ENCODE results near the gene RAB3IP. TPM values are rescaled to one million over a fixed set of nuclear protein-coding genes. Genes with fewer than 3 reads are reported as not detected.

The RAB3IP gene
- total and polyA plus RNA-seq, 10 of the 15 experiments (the other 5 are each of a cell fraction or from before 2014, with no cell fraction given) = 18.8 to 53.6 (median 28.7) TPM

DNA sequence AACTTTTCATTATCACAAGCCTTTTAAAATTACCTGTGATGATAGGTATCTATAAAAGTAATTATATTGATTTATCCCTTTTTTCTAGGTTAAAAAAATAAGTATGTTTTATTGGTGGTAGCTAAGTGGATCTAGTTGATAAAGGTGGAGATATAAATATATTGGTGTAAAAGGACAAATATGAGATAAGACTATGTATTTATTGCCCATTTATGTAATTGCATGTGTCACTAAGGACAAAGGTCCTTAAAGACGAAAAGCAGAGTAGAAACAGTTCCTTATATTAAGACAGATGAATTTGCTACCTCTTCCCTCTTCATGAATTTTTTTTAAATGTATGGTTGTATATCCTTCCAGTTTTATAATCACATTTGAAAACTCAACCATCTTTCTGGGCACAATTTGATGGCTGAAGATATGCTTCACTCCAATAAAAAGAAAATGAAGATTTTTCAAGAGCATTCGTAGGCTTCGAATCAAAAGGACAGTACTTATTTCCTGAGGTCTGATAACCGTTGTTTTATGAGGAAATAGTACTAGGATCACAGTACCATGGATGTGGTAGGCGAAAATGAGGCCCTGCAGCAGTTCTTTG lies 86.4 kb downstream of the RAB3IP start, which contains the start of gene MYRFL:
Gene MYRFL, plus strand, starts transcription at position 262 of the 595 bp plus-strand sequence. Its CDS starts 291 bp downstream, at position 553.
- ChIA-PET CTCF (no interaction called here), POLR2A (no interaction called here), RAD21 (ENCODE audit: unreplicated experiment) (no interaction called here), SMC1A (ENCODE audit: uncharacterized antibody, unreplicated experiment) (interaction anchor here (0.8 kb wide), 1 partner anchor 40 kb away, joined by 3 read pairs; no protein-coding TSS in a partner anchor)
- H3K9ac ChIP-seq (ENCODE audit: control insufficient read depth, insufficient read depth, low read length) = no peak within 1 kb of the TSS
- no peaks in the 10 kb centered on the region for H3K9me3 ChIP-seq (replicated peaks; ENCODE audit: control insufficient read depth, insufficient read depth, low read length)
- FAIRE-seq (no peak), DNase-seq (ENCODE audit: low read depth, low spot score) (no peak), ATAC-seq (no peak)
- no peaks in the 10 kb centered on the region for H3K79me2 ChIP-seq (ENCODE audit: control insufficient read depth, insufficient read depth, low read length)
- TF ChIP-seq, protein P1, sequence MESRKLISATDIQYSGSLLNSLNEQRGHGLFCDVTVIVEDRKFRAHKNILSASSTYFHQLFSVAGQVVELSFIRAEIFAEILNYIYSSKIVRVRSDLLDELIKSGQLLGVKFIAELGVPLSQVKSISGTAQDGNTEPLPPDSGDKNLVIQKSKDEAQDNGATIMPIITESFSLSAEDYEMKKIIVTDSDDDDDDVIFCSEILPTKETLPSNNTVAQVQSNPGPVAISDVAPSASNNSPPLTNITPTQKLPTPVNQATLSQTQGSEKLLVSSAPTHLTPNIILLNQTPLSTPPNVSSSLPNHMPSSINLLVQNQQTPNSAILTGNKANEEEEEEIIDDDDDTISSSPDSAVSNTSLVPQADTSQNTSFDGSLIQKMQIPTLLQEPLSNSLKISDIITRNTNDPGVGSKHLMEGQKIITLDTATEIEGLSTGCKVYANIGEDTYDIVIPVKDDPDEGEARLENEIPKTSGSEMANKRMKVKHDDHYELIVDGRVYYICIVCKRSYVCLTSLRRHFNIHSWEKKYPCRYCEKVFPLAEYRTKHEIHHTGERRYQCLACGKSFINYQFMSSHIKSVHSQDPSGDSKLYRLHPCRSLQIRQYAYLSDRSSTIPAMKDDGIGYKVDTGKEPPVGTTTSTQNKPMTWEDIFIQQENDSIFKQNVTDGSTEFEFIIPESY (IDR thresholded peaks at IDR 0.05) = no peak
- no peak for TF ChIP-seq SREBF1 (IDR thresholded peaks at IDR 0.05; ENCODE audit: low read length)
- intact Hi-C loops (cut with micrococcal nuclease; ENCODE audit: unreplicated experiment) = no loop called here
- H2AFZ ChIP-seq (ENCODE audit: control insufficient read depth, low read depth, low read length) = no peak within 1 kb of the TSS
- 55% methylated on average over 5 of the region's 5 CpGs for WGBS (ENCODE audit: insufficient coverage, insufficient replicate concordance, low lambda C conversion rate, missing lambda C conversion rate)
- no peak within 1 kb of the TSS for H3K27ac ChIP-seq (ENCODE audit: control insufficient read depth, insufficient read depth)
- H3K36me3 ChIP-seq (ENCODE audit: control insufficient read depth in 2 of 2, insufficient read depth in 2 of 2, low read length in 1 of 2) = no peaks in the 10 kb centered on the region
- H3K27me3 ChIP-seq (replicated peaks in 1 of 2; ENCODE audit: control insufficient read depth in 2 of 2, insufficient read depth in 2 of 2, low read length in 1 of 2) = no peaks in the 10 kb centered on the region
- no peak within 1 kb of the TSS for H3K4me3 ChIP-seq
- in situ Hi-C loops (cut with MboI) = no loop called here
- no peaks in the 10 kb centered on the region for H4K20me1 ChIP-seq (ENCODE audit: control insufficient read depth, insufficient read depth)
- BruUV-seq (replicated peaks) = no TSS peak
- no peak within 1 kb of the TSS for H3K4me2 ChIP-seq (ENCODE audit: control insufficient read depth, insufficient read depth)
- no peaks in the 10 kb centered on the region for H3K4me1 ChIP-seq (ENCODE audit: control insufficient read depth, insufficient read depth, low read length)

DNA sequence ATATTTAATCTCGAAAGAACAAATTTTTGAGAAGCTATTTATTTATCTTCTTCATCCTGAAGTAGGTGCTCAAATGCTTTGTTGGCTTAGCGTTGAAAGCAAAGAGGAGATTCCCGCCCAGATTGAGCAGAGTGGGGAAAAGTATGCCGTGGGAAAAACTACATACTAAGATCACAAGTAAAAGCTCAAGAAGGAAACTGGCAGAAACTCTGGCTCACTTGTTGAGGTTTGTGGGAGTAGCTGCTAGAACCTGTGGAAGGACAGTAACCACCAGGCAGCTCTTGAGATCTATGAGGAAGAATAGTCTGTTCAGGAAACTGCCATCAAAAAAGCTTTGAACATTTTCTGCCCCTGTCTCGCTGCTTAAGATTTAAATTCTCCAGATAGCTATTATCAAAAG lies 90.2 kb downstream of the RAB3IP start:
- Histone ChIP-seq H3K36me3 (ENCODE audit: control insufficient read depth in 2 of 2, insufficient read depth in 2 of 2, low read length in 1 of 2) (no peaks in the 10 kb centered on the region), H3K4me1 (ENCODE audit: control insufficient read depth, insufficient read depth, low read length) (no peaks in the 10 kb centered on the region), H3K27ac (ENCODE audit: control insufficient read depth, insufficient read depth) (no peak overlapping the region), H3K9ac (ENCODE audit: control insufficient read depth, insufficient read depth, low read length) (no peak overlapping the region), H3K9me3 (replicated peaks; ENCODE audit: control insufficient read depth, insufficient read depth, low read length) (no peaks in the 10 kb centered on the region), H3K79me2 (ENCODE audit: control insufficient read depth, insufficient read depth, low read length) (no peaks in the 10 kb centered on the region), H3K4me3 (no peak overlapping the region), H3K4me2 (ENCODE audit: control insufficient read depth, insufficient read depth) (no peak overlapping the region), H4K20me1 (ENCODE audit: control insufficient read depth, insufficient read depth) (no peaks in the 10 kb centered on the region), H2AFZ (ENCODE audit: control insufficient read depth, low read depth, low read length) (no peak overlapping the region), H3K27me3 (replicated peaks in 1 of 2; ENCODE audit: control insufficient read depth in 2 of 2, insufficient read depth in 2 of 2, low read length in 1 of 2) (no peaks in the 10 kb centered on the region)
- DNase-seq (ENCODE audit: low read depth, low spot score) (no peak), FAIRE-seq (no peak), ATAC-seq (no peak)
- RAD21 ChIA-PET (ENCODE audit: unreplicated experiment) = no interaction called here
- intact Hi-C loops (cut with micrococcal nuclease; ENCODE audit: unreplicated experiment) (no loop called here), in situ Hi-C loops (cut with MboI) (no loop called here)
- CTCF ChIA-PET = interaction anchor here (0.8 to 1.3 kb wide), 4 partner anchors 11 to 748 kb away, joined by 3 to 4 read pairs (median 3); no protein-coding TSS in a partner anchor
- POLR2A ChIA-PET = no interaction called here
- BruUV-seq (replicated peaks) = no TSS peak
- SMC1A ChIA-PET (ENCODE audit: uncharacterized antibody, unreplicated experiment) = no interaction called here
- TF ChIP-seq CBX3 (IDR thresholded peaks at IDR 0.05; ENCODE audit: borderline replicate concordance, low read depth) (no peak), HDGF (IDR thresholded peaks at IDR 0.05) (no peak), STAT1 (conservative IDR thresholded peaks at IDR 0.05) (no peak), POLR2AphosphoS5 (IDR thresholded peaks at IDR 0.05; ENCODE audit: low read length) (no peak)
- TF ChIP-seq, protein P2, sequence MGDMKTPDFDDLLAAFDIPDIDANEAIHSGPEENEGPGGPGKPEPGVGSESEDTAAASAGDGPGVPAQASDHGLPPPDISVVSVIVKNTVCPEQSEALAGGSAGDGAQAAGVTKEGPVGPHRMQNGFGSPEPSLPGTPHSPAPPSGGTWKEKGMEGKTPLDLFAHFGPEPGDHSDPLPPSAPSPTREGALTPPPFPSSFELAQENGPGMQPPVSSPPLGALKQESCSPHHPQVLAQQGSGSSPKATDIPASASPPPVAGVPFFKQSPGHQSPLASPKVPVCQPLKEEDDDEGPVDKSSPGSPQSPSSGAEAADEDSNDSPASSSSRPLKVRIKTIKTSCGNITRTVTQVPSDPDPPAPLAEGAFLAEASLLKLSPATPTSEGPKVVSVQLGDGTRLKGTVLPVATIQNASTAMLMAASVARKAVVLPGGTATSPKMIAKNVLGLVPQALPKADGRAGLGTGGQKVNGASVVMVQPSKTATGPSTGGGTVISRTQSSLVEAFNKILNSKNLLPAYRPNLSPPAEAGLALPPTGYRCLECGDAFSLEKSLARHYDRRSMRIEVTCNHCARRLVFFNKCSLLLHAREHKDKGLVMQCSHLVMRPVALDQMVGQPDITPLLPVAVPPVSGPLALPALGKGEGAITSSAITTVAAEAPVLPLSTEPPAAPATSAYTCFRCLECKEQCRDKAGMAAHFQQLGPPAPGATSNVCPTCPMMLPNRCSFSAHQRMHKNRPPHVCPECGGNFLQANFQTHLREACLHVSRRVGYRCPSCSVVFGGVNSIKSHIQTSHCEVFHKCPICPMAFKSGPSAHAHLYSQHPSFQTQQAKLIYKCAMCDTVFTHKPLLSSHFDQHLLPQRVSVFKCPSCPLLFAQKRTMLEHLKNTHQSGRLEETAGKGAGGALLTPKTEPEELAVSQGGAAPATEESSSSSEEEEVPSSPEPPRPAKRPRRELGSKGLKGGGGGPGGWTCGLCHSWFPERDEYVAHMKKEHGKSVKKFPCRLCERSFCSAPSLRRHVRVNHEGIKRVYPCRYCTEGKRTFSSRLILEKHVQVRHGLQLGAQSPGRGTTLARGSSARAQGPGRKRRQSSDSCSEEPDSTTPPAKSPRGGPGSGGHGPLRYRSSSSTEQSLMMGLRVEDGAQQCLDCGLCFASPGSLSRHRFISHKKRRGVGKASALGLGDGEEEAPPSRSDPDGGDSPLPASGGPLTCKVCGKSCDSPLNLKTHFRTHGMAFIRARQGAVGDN (IDR thresholded peaks at IDR 0.05) = no peak
- TF ChIP-seq, protein P1 (IDR thresholded peaks at IDR 0.05) = no peak
- WGBS (ENCODE audit: insufficient coverage, insufficient replicate concordance, low lambda C conversion rate, missing lambda C conversion rate) = 82% methylated on average over 5 of the region's 5 CpGs
